Body of pancreas (tissue), 4 donors: ENCODE data around the gene MYOCD.

Experiments used
- POLR2A ChIP-seq, 3 donors: fragments of 450-650 bp; IDR thresholded peaks; one replicate each; pipeline ENCODE4 v1.6.1; 2016; ENCODE audit warnings: antibody characterized with exemption in 3 of 3, mild to moderate bottlenecking in 2 of 3
- TF ChIP-seq, protein P1 (sequence below), 7 experiments: fragments of 450-650 bp in 4 of 7; fragments of 200-600 bp in 3 of 7; sonication (generic) in 3 of 7; IDR thresholded peaks; one replicate each; pipeline ENCODE4 v1.5.1; 2016 to 2019; ENCODE audit warnings: antibody characterized with exemption in 7 of 7

DNA sequence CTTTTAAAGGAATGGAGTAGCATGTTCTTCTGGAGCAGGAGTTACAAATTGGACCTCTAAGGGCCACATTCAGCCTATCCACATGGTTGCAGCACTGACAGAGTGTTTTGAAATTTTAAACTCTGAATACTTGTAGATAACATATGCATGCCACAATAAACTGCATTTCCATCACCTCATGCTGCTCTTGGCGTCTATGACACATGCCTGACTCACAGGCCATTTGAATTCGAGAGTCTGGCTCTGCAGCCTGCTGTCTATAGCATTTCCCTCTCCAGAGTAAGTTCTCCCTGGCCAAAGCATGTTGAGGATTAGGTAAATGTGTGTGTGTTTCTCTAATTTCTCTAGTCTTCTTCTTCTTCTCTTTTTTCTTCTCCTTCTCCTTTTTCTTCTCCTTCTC is 28.7 kb upstream of the MYOCD start:
- TF ChIP-seq, protein P1, sequence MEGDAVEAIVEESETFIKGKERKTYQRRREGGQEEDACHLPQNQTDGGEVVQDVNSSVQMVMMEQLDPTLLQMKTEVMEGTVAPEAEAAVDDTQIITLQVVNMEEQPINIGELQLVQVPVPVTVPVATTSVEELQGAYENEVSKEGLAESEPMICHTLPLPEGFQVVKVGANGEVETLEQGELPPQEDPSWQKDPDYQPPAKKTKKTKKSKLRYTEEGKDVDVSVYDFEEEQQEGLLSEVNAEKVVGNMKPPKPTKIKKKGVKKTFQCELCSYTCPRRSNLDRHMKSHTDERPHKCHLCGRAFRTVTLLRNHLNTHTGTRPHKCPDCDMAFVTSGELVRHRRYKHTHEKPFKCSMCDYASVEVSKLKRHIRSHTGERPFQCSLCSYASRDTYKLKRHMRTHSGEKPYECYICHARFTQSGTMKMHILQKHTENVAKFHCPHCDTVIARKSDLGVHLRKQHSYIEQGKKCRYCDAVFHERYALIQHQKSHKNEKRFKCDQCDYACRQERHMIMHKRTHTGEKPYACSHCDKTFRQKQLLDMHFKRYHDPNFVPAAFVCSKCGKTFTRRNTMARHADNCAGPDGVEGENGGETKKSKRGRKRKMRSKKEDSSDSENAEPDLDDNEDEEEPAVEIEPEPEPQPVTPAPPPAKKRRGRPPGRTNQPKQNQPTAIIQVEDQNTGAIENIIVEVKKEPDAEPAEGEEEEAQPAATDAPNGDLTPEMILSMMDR (IDR thresholded peaks at IDR 0.05): no peak
- no peak for TF ChIP-seq POLR2A (IDR thresholded peaks at IDR 0.05)
